ENCODE data around the gene LRRC37B.
"Not testable (repeated sequence)": the region's sequence is repeated elsewhere in the genome, so short reads cannot be mapped to it uniquely, and the experiment has no call there.

Gene LRRC37B

GRCh38 chr17:32099686-32100085, 92.5 kb downstream of the LRRC37B start:
- TF ChIP-seq TAF1 (IDR thresholded peaks at IDR 0.05; ENCODE audit: low read depth, low read length) (no peak), SPI1 (IDR thresholded peaks at IDR 0.05; ENCODE audit: low read depth, low read length) (no peak), POLR2A (IDR thresholded peaks at IDR 0.05; ENCODE audit: low read depth, low read length) (no peak)
- DNase-seq (ENCODE audit: insufficient read length, low spot score) (no peak), FAIRE-seq (no peak)

GRCh38 chr17:32100323-32100722, 93.1 kb downstream of the LRRC37B start:
- not testable (repeated sequence) for FAIRE-seq

GRCh38 chr17:32100971-32101631, 93.9 kb downstream of the LRRC37B start:
- FAIRE-seq (no peak), DNase-seq (ENCODE audit: insufficient read length, low spot score) (no peak)
- no peak for TF ChIP-seq TAF1 (IDR thresholded peaks at IDR 0.05; ENCODE audit: low read depth, low read length)
- TF ChIP-seq SPI1 (IDR thresholded peaks at IDR 0.05; ENCODE audit: low read depth, low read length), result no peak
- no peak for TF ChIP-seq POU2F2 (IDR thresholded peaks at IDR 0.05; ENCODE audit: low read depth, low read length)
- no peak for TF ChIP-seq POLR2A (IDR thresholded peaks at IDR 0.05; ENCODE audit: low read depth, low read length)
- TF ChIP-seq PAX5 (IDR thresholded peaks at IDR 0.05; ENCODE audit: insufficient read depth, low read length, severe bottlenecking), result no peak

More at GRCh38 chr17:32100323-32100722, 93.1 kb downstream of the LRRC37B start:
- not testable (repeated sequence) for DNase-seq (ENCODE audit: insufficient read length, low spot score)

- no peak for FAIRE-seq
- no peak for TF ChIP-seq TAF1 (IDR thresholded peaks at IDR 0.05; ENCODE audit: low read depth, low read length)
- no peak for DNase-seq (ENCODE audit: insufficient read length, low spot score)
These were observed 95.0 kb downstream of the LRRC37B start for GRCh38 chr17:32102172-32102571.

- FAIRE-seq (no peak), DNase-seq (ENCODE audit: insufficient read length, low spot score) (no peak)
- TF ChIP-seq POU2F2 (IDR thresholded peaks at IDR 0.05; ENCODE audit: low read depth, low read length) (no peak), POLR2AphosphoS5 (IDR thresholded peaks at IDR 0.05; ENCODE audit: low read depth, low read length) (no peak), PAX5 (IDR thresholded peaks at IDR 0.05; ENCODE audit: insufficient read depth, low read length, severe bottlenecking) (no peak), SPI1 (IDR thresholded peaks at IDR 0.05; ENCODE audit: low read depth, low read length) (no peak), TAF1 (IDR thresholded peaks at IDR 0.05; ENCODE audit: low read depth, low read length) (no peak), POLR2A (IDR thresholded peaks at IDR 0.05; ENCODE audit: low read depth, low read length) (no peak)
These were observed 95.5 kb downstream of the LRRC37B start for GRCh38 chr17:32102646-32103186.
